GM21717 (cell line): ENCODE measurements around the gene UPK3B.
"Not testable (repeated sequence)": the region's sequence is repeated elsewhere in the genome, so short reads cannot be mapped to it uniquely, and the experiment has no call there.

ENCODE experiments used
- ATAC-seq: cut with Tn5 transposase; IDR thresholded peaks from one replicate; pipeline ENCODE4 v1.9.1; 2021; ENCODE audit warnings: mild to moderate bottlenecking, moderate library complexity; ENCODE audit not compliant: unreplicated experiment

UPK3B gene

GRCh38 chr7:76512941-76513816 lies 2.8 kb downstream of the UPK3B start:
- no peak for ATAC-seq

GRCh38 chr7:76513817-76514799 lies 3.8 kb downstream of the UPK3B start:
- no peak for ATAC-seq

GRCh38 chr7:76514926-76515771 lies 4.8 kb downstream of the UPK3B start:
- no peak for ATAC-seq

- ATAC-seq = no peak
These were observed 5.7 kb downstream of the UPK3B start for GRCh38 chr7:76515999-76516443.

GRCh38 chr7:76516932-76517331 lies 6.6 kb downstream of the UPK3B start:
- ATAC-seq = not testable (repeated sequence)

- ATAC-seq = not testable (repeated sequence)
These were observed 15.8 kb downstream of the UPK3B start for GRCh38 chr7:76526183-76526582.

- ATAC-seq = not testable (repeated sequence)
These were observed 21.3 kb downstream of the UPK3B start for GRCh38 chr7:76531643-76532042.

- ATAC-seq = not testable (repeated sequence)
These were observed 32.8 kb downstream of the UPK3B start, which contains the start of gene SPDYE16 for GRCh38 chr7:76543197-76543596. Gene SPDYE16 (minus strand): TSS chr7:76543297. CDS start chr7:76541459, 1,838 bp downstream.

GRCh38 chr7:76549025-76549854 lies 38.9 kb downstream of the UPK3B start:
- ATAC-seq = peak; percentile 99

GRCh38 chr7:76549855-76550248 lies 39.5 kb downstream of the UPK3B start:
- not testable (repeated sequence) for ATAC-seq

- not testable (repeated sequence) for ATAC-seq
These were observed 41.6 kb downstream of the UPK3B start for GRCh38 chr7:76551992-76552391.

- not testable (repeated sequence) for ATAC-seq
These were observed 49.3 kb downstream of the UPK3B start for GRCh38 chr7:76559685-76560084.

GRCh38 chr7:76560157-76560556 lies 49.8 kb downstream of the UPK3B start:
- not testable (repeated sequence) for ATAC-seq

GRCh38 chr7:76561342-76561741 lies 51.0 kb downstream of the UPK3B start:
- not testable (repeated sequence) for ATAC-seq

GRCh38 chr7:76565001-76565400 lies 54.6 kb downstream of the UPK3B start:
- ATAC-seq = not testable (repeated sequence)
